HL-60 (cell line): ENCODE measurements around the gene F7.

Experiments used
- GABPA ChIP-seq: IDR thresholded peaks from 2 replicates; pipeline ENCODE4 v1.6.1; 2012; ENCODE audit warnings: low read depth
- POLR2AphosphoS5 ChIP-seq: IDR thresholded peaks from 2 replicates; pipeline ENCODE4 v1.6.1; 2012; ENCODE audit warnings: low read depth
- SPI1 ChIP-seq: IDR thresholded peaks from 2 replicates; pipeline ENCODE4 v1.6.1; 2012; ENCODE audit warnings: low read depth, mild to moderate bottlenecking, borderline replicate concordance
- TF ChIP-seq, protein P1 (sequence below): IDR thresholded peaks from one replicate; pipeline ENCODE4 v1.5.1; 2011; ENCODE audit warnings: low read length, control low read depth, inconsistent platforms; ENCODE audit not compliant: insufficient read depth
- TF ChIP-seq, protein P2 (sequence below): IDR thresholded peaks from 2 replicates; pipeline ENCODE4 v1.6.1; 2012; ENCODE audit warnings: low read depth; ENCODE audit not compliant: insufficient replicate concordance

DNA sequence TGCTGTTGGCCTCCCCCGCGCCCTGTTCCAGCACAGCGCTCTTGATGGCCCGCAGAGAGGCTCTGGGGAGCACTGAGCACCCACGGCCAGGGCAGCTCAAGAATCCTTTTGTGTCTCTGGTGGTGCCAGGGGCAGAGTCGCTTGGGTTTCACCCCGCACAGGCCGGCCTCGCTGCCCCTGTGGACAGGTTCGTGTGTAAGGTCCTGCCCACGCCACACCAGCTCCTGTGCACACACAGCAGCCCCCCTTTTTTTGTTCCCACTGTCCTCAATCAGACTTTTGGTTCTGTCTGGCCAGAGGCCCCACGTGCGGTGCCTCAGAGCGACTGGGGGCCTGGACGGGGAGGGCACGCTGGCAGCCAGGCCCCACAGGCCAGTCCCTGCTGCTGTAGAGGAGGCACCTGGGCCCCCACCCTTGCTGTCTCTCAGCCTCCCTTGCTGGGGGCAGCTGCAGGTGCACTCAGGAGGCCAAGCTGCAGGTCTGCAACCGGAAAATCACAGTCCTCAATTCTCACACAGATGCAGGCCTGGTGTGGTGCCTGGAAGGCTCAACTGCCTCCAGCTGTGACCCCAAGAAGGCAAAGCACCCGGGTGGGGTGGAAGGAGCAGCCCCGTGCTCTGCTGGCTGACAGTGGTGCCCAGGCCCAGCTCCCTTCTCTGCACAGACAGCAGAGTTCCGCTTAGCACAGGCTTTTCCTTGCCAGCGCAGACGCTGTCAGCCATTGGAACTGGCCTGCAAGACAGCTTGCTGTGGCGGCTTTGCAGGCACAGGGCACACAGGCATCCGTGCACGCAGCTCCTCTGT is 12.6 kb upstream of the F7 start:
- TF ChIP-seq, protein P1, sequence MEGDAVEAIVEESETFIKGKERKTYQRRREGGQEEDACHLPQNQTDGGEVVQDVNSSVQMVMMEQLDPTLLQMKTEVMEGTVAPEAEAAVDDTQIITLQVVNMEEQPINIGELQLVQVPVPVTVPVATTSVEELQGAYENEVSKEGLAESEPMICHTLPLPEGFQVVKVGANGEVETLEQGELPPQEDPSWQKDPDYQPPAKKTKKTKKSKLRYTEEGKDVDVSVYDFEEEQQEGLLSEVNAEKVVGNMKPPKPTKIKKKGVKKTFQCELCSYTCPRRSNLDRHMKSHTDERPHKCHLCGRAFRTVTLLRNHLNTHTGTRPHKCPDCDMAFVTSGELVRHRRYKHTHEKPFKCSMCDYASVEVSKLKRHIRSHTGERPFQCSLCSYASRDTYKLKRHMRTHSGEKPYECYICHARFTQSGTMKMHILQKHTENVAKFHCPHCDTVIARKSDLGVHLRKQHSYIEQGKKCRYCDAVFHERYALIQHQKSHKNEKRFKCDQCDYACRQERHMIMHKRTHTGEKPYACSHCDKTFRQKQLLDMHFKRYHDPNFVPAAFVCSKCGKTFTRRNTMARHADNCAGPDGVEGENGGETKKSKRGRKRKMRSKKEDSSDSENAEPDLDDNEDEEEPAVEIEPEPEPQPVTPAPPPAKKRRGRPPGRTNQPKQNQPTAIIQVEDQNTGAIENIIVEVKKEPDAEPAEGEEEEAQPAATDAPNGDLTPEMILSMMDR, result no peak
- TF ChIP-seq POLR2AphosphoS5 (no peak), GABPA (no peak), SPI1 (no peak)
- TF ChIP-seq, protein P2, sequence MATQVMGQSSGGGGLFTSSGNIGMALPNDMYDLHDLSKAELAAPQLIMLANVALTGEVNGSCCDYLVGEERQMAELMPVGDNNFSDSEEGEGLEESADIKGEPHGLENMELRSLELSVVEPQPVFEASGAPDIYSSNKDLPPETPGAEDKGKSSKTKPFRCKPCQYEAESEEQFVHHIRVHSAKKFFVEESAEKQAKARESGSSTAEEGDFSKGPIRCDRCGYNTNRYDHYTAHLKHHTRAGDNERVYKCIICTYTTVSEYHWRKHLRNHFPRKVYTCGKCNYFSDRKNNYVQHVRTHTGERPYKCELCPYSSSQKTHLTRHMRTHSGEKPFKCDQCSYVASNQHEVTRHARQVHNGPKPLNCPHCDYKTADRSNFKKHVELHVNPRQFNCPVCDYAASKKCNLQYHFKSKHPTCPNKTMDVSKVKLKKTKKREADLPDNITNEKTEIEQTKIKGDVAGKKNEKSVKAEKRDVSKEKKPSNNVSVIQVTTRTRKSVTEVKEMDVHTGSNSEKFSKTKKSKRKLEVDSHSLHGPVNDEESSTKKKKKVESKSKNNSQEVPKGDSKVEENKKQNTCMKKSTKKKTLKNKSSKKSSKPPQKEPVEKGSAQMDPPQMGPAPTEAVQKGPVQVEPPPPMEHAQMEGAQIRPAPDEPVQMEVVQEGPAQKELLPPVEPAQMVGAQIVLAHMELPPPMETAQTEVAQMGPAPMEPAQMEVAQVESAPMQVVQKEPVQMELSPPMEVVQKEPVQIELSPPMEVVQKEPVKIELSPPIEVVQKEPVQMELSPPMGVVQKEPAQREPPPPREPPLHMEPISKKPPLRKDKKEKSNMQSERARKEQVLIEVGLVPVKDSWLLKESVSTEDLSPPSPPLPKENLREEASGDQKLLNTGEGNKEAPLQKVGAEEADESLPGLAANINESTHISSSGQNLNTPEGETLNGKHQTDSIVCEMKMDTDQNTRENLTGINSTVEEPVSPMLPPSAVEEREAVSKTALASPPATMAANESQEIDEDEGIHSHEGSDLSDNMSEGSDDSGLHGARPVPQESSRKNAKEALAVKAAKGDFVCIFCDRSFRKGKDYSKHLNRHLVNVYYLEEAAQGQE, result no peak
